ENCODE measurements around the gene SPTB. TPM values are rescaled to one million over a fixed set of nuclear protein-coding genes. Genes with fewer than 3 reads are reported as not detected.

Gene SPTB
- total RNA-seq, 1 experiment from 2014 or later: 2.3 TPM

DNA sequence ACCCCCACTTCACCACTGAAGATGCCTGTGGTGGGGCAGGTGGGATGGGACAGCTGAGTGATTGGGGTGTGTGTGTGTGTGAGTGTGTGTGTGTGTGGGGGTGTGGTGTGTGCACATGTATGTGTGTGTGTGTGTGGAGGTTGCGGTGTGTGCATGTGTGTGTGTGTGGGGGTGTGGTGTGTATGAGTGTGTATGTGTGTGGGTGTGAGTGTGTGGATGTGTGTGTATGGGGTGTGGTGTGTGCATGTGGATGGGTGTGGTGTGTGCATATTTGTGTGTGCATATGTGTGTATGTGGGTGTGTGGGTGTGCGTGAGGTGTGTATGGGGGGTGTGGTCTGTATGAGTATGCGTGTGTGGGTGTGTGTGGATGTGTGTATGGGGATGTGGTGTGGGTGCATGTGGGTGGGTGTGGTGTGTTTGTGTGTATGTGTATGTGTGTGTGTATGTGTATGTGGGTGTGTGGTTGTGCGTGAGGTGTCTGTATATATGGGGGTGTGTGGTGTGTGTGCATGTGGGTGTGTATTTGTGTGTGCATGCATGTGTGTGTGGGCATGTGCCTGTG lies 113.9 kb downstream of the SPTB start:
- Mint-ChIP-seq H3K36me3 (ENCODE audit: insufficient read depth in 1 of 3, low read depth in 3 of 3) (no peaks in the 10 kb centered on the region; a peak in 1 of 7 replicates), H3K4me1 (peaks cover 40 to 58% of the 10 kb centered on the region in 2 experiments), H3K9me3 (no peaks in the 10 kb centered on the region; a peak in 2 of 5 replicates), H3K27ac (no peak overlapping the region; a peak in 1 of 7 replicates), H3K27me3 (ENCODE audit: low read depth) (peaks cover 22% of the 10 kb centered on the region), H3K4me3 (no peak overlapping the region; a peak in 1 of 5 replicates)
- H4K20me1 ChIP-seq (ENCODE audit: control insufficient read depth, insufficient read depth, insufficient read length): no peaks in the 10 kb centered on the region
- H3K79me2 ChIP-seq (ENCODE audit: insufficient read depth, low read length): no peaks in the 10 kb centered on the region
- H3K23ac ChIP-seq (ENCODE audit: insufficient read length, low read depth, low read length): no peak overlapping the region
- H3K23me2 ChIP-seq (ENCODE audit: insufficient read length, low read depth, low read length, poor library complexity, severe bottlenecking): peaks cover 4% of the 10 kb centered on the region
- no peaks in the 10 kb centered on the region for H3K27me3 ChIP-seq (ENCODE audit: insufficient read depth, low read length)
- no peak overlapping the region for H2BK12ac ChIP-seq (ENCODE audit: insufficient read length, low read depth, low read length)
- WGBS (ENCODE audit: extremely low coverage, insufficient read length, low lambda C conversion rate): 100% methylated on average over 4 of the region's 4 CpGs
- H4K91ac ChIP-seq (ENCODE audit: insufficient read length, low read depth, low read length): no peak overlapping the region
- H2BK5ac ChIP-seq (ENCODE audit: insufficient read length, low read length): no peak overlapping the region
- no peaks in the 10 kb centered on the region for H3K79me1 ChIP-seq (ENCODE audit: insufficient read depth, low read depth, low read length, poor library complexity, severe bottlenecking)
- H3K4me1 ChIP-seq (ENCODE audit: insufficient read depth, low read length): no peaks in the 10 kb centered on the region
- H3K56ac ChIP-seq (ENCODE audit: insufficient read length, low read depth, low read length): no peak overlapping the region
- no peak overlapping the region for H3K14ac ChIP-seq (ENCODE audit: insufficient read depth, low read length)
- no peak overlapping the region for H3K4me2 ChIP-seq (ENCODE audit: insufficient read depth, insufficient read length, low read length)
- no peak overlapping the region for H4K8ac ChIP-seq (replicated peaks; ENCODE audit: insufficient read length, low read depth, low read length)
- H2BK20ac ChIP-seq (ENCODE audit: low read depth, low read length, poor library complexity, severe bottlenecking): no peak overlapping the region
- no peak overlapping the region for H3K4ac ChIP-seq (ENCODE audit: low read depth, low read length)
- TF ChIP-seq, protein P1, sequence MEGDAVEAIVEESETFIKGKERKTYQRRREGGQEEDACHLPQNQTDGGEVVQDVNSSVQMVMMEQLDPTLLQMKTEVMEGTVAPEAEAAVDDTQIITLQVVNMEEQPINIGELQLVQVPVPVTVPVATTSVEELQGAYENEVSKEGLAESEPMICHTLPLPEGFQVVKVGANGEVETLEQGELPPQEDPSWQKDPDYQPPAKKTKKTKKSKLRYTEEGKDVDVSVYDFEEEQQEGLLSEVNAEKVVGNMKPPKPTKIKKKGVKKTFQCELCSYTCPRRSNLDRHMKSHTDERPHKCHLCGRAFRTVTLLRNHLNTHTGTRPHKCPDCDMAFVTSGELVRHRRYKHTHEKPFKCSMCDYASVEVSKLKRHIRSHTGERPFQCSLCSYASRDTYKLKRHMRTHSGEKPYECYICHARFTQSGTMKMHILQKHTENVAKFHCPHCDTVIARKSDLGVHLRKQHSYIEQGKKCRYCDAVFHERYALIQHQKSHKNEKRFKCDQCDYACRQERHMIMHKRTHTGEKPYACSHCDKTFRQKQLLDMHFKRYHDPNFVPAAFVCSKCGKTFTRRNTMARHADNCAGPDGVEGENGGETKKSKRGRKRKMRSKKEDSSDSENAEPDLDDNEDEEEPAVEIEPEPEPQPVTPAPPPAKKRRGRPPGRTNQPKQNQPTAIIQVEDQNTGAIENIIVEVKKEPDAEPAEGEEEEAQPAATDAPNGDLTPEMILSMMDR (conservative IDR thresholded peaks at IDR 0.05): no peak
- no peaks in the 10 kb centered on the region for H3K9me3 ChIP-seq (ENCODE audit: control insufficient read depth, low read depth, low read length)
- no peak overlapping the region for H2AFZ ChIP-seq (ENCODE audit: low read length)
- H3T11ph ChIP-seq (ENCODE audit: low read length): no peak overlapping the region
- H2AK5ac ChIP-seq (ENCODE audit: insufficient read length, low read length): no peak overlapping the region
- H3K18ac ChIP-seq (ENCODE audit: insufficient read length, low read depth, low read length): no peak overlapping the region
- no peak overlapping the region for H3K9ac ChIP-seq (ENCODE audit: extremely low read depth, insufficient read length, low read length)
- H4K5ac ChIP-seq (ENCODE audit: insufficient read length, low read depth, low read length): no peak overlapping the region
- DNase-seq: no peak
- no peak overlapping the region for H2BK15ac ChIP-seq (ENCODE audit: low read depth, low read length)
- H3K27ac ChIP-seq (ENCODE audit: insufficient read length, low read depth, low read length): no peak overlapping the region
- no peak overlapping the region for H2BK120ac ChIP-seq (ENCODE audit: low read depth, low read length, poor library complexity, severe bottlenecking)
